NCI-H1092 treated with DMSO at 0.1 percent for 48 hours (cell line): ENCODE measurements around the gene GCFC2.

ENCODE experiments used
- DNase-seq: peaks from one replicate; lab custom pipeline; 2025; lab: John Stamatoyannopoulos, UW

The GCFC2 gene

DNA sequence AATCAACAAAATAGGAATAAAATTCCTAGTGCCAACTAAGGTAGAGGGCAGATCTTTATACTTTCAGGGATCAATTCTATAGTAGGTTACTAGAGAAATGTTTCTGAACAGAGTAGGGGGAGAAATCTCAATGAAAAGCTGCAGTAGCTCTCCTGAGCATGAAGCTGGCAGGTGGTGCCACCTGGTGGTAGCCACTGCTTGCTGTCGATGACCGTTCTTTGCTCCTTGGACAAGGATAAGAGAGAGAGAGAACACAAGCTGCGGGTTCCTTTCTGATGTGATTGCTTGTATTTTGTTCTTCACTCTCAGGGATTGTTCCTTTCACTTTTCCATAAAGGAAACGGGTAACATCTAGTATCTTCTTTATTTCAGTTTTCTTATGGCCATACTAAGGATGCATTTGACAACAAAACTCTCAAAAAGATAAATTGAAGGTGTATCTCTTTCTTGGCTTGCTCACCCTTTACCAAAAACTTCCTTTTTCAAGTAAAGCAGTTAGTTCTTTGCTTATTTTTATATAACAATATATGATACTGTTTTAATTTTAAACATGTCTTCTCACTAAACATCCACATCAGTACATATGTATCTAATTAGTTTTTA is 82.7 kb downstream of the GCFC2 start:
- DNase-seq: peak; percentile 63

DNA sequence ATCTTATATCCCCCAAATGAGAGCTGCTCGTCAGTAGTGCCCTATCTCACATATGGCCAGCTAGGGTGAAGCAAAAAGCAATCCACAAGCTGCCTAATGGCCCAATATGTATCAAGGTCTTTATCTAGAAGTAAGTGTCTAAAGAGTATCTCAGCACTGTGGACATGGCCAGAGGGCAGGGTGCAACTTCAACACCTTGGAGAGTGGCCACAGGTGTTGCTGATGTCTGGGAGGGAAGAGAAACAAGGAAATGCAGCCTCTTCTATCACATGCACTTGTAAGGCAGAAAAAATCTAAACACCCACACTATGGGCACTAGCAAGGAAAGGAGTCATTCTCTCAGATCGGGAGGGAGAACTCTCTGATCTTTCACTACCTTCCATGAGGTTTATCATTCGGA is 87.8 kb downstream of the GCFC2 start:
- DNase-seq: no peak

DNA sequence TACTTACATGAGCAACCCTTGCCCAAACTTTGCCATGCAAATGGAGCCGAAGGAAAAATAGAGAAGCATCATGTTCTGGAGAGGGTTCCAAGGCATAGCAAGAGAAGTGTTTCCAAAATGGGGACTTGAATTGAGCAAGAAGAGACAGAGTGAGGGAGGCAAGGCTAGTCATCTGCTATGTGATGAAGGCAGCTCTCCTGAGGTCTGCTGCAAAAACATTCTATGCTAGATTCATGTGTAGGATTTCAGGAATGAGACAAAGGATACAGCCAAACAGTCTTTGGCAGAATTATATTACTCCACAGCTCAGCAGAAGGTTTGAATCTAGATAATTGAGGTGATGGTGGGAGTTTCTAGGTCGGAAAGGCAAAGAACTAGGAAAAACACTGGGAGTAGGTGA is 88.2 kb downstream of the GCFC2 start:
- DNase-seq: no peak

DNA sequence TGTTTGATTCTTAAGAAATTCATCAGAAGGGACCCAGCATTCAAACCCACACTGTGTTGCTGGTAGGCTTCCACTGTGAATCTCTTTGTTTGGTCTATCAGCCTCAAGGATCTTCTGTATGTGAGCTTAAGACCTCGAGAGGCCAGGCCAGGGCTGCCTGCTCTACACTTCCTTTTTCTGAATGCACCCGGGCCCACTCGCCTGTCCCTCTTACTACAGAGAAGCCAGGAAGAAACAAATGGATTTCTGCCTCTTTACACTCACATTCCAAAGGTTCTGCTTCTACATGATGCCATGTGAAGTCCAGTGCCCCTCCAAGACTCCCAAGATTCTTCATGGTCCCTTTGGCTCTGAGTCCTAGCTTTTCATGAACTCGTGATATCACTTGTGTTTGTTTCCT is 89.5 kb downstream of the GCFC2 start:
- DNase-seq: no peak

DNA sequence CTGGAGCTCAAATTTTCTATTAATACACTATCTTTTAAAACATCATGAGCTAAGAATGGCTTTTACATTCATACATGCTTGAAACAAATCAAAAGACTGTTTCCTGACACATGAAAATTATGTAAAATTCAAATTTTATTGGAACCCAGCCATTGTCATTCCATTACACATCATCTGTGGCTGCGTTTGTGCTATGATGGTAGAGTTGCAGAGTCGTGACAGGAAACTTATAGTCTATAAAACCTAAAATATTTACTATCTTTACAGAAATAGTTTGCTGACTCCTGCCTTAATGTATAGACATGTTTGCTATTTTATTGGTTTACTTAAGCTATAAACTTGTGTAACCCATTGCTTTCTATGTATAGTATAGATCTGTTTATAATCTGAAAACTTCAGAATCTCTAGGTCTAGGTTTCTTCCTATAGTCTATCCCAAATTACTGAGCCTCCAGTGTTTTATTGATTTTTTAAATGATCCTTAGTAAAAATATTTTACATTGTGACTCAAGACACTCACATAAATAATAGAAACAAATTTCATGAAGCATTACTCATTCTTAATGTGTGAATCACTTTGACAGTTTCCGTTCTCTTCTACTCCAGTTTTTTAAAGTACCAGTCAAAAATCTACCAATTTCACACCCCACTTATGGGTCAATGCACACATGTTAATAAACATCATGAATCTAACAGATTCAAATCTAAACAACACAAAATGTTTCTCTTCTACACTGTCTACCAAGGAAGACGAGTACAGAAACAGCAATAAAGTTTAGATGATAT is 90.6 kb downstream of the GCFC2 start:
- DNase-seq: no peak

DNA sequence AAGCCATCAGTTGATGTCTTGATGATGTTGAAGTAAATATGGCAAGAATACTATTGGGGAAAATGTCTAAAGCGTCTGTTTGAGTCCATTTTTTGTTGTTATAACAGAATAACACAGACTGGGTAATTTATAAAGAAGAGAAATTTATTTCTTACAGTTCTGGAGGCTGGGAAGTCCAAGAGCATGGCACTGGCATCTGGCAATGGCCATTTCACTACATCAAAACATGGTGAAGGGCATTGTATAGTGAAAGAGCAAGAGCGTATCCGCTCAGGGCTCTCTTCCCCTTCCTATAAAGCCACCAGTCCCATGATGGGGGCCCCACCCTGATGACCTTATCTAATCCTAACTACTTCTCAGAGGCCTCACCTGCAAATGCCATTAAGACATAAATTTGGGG is 93.8 kb downstream of the GCFC2 start:
- no peak for DNase-seq

DNA sequence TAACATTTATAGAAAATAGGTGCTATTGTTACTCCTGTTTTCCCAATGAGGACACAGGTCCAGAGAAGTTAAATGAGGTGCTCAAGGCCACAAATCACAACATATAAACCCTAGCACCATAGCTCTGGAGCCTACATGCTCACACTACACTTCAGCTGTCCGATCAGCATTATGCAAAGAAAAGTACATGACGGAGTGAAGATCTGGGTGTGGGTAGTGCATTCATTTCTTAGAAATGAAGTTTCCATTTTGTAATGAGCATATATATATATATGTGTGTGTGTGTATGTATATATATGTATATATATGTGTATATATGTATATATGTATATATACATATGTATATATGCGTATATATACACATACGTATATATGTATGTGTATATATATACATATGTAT is 94.3 kb downstream of the GCFC2 start:
- no peak for DNase-seq

DNA sequence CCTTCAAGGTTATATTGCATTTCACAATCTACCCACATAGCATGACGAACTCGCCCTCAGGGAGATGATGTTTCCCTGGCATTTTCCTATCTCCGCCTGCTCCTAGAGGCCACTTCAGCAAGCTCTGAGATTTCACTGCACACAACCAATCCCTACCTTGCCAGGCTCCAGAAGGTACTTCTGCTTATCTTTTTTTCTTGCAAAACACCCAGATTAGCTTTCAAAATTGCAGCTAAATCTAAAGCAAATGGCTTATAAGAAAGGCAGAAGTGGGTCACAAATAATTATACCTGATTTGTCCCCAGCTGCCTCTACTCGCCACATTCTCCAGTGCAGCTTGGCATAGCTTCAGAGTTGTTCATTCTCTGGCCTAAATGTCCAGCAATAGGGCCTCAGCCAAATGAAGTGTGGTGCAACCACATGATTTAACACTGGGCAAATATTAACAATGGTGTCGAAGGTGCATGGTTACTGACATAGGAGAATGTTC is 96.5 kb downstream of the GCFC2 start:
- no peak for DNase-seq

DNA sequence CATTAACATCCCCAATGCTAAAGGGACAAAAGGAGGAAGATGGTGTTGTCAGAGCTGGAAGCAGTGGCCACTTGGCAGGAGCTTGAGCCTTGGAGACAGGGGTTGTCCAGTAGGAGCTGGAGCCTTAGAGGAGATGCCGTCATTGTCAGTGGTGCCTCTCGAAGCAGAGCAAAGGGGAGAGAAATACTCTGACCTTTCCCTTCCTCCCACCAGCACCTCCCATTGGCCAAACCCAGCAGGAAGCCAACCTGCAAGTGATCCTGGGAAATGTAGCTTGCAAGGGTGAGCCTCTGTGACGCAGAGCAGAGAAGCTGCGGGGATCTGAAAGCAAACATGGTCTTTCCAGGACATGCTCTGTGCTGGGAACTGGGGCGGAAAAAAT is 97.9 kb downstream of the GCFC2 start:
- no peak for DNase-seq
